IPS-18c (cell line): ENCODE data around the gene NAXE.

Experiments
- H3K4me3 ChIP-seq: 2 replicates; pipeline ENCODE4 v1.7.0; 2013; ENCODE audit warnings: low read depth, mild to moderate bottlenecking, low read length, moderate library complexity; ENCODE audit not compliant: insufficient read depth
- H3K9me3 ChIP-seq: one replicate; pipeline ENCODE4 v1.6.1; 2013; ENCODE audit warnings: mild to moderate bottlenecking, low read length, moderate library complexity; ENCODE audit not compliant: control insufficient read depth, insufficient read depth

Gene NAXE

DNA sequence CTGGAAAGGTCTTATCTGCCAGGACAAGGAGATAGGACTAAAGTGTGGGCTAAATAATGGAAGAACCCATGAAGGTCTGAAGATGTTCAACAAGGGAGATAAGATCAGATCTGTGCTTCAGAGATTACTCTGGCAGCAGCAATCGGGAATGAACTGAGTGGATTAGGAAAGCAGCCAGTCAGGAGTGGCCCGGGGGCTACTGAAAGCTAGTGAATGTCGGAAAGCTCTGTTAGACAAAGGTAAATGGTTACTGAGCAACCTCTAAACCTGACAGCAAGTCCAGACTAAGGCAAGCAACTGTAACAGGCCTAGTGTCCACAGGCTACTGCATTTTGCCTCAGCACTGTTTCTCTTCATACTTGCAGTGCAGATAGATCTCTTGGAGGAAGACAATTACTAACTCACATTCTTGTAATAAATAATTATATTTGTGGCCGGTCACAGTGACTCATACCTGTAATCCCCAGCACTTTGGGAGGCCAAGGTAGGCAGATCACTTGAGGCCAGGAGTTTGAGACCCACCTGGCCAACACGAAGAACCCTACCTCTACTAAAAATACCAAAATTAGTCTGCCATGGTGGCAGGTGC lies 31.7 kb upstream of the NAXE start:
- Histone ChIP-seq H3K4me3 (no peak overlapping the region), H3K9me3 (no peaks in the 10 kb centered on the region)

DNA sequence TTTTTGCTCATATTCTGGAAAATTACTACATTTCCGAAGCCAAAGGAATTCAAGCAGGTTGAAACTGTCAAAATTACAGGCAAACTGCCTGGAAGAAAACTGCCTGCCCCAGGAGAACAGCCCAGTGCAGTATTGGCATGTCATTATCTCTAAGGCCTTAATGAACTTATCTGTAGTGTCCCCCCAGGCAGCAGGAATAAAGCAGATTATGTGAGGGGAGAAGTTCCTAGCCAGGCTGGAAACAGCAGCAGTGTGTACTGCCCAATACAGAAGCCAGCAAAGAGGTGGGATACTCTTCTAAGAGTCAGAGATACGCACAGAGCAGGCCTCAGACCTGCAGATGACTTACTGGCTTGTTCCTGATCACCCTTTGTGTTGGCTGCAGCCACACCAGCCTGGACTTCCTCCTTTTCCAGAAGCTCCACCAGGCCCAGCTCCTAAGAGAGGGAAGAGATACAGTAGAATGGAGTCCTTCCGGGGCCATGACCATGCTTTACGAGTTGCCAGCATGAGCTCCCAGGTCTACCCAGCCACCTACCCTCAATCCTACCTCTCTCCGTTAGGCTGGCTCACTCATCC lies 30.9 kb upstream of the NAXE start:
- no peaks in the 10 kb centered on the region for H3K9me3 ChIP-seq

DNA sequence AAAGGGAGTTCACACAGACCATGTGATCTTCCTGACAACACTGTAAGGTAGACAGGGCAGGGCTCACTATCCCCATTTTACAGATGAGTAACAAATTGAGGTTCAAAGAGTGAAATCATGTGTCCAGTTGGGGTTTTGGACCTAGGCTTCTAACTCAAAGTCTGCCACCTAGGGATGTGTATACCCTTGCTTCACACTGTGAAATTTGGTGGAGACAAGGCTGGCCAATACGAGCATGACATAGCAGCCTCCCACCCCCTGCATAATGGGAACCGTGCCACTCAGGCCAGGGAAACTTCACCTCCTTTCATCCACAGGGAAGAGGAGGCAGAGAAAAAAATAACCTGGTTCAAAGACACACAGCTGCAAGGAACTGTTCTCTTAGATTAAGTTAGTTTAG lies 26.1 kb upstream of the NAXE start:
- H3K4me3 ChIP-seq, result no peak overlapping the region

More for the DNA sequence above, 30.9 kb upstream of the NAXE start:
- H3K4me3 ChIP-seq, result no peak overlapping the region

DNA sequence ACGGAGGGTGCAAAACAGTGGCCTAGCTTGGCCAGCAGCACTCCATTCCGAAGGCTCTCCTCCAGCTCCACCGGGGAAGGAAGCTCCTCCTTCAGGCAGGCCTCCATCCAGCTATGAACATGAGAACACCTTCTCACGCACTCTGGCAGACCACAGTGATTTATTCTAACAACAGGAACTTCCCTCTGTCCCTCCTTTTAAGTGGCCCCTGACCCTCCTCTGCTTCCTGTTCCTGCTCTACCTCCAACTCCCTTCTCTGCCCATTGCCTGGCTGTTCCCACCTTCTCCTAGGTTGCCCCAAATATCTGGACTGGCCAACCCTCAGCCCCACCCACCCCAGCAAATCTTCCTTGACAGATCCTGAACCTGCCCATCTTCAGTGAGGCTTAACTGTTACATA lies 25.1 kb upstream of the NAXE start:
- H3K9me3 ChIP-seq, result peaks cover 2% of the 10 kb centered on the region
- H3K4me3 ChIP-seq, result no peak overlapping the region

More for the DNA sequence above, 26.1 kb upstream of the NAXE start:
- peaks cover 2% of the 10 kb centered on the region for H3K9me3 ChIP-seq

DNA sequence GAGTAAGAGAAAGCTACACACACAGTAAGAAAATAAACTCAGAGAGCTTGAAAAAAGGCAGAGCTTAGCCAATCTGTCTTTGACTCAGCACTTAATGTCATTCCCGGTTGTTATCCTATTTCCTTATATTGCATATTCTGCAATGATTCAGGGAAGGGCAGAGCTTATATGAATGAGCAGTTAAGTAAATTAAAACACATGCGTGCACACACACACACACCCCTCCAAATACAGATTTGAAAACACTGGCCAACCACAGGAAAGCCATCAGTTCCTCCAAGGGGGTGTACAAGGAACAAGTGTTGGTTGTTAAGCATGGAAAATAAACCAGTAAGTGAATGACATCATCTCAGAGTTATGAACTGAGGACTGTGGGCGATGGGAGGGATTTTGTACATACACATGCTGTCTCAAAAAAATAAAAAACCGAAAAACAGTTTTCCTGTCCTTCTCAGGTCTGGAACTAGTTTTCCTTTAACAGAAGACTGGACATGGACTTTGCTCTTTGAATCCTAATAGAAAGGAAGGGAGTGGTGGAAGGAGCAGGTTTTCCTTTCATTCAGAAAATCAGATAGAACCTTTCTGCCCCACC lies 20.2 kb upstream of the NAXE start:
- peak overlapping the region; percentile 82 for H3K4me3 ChIP-seq

DNA sequence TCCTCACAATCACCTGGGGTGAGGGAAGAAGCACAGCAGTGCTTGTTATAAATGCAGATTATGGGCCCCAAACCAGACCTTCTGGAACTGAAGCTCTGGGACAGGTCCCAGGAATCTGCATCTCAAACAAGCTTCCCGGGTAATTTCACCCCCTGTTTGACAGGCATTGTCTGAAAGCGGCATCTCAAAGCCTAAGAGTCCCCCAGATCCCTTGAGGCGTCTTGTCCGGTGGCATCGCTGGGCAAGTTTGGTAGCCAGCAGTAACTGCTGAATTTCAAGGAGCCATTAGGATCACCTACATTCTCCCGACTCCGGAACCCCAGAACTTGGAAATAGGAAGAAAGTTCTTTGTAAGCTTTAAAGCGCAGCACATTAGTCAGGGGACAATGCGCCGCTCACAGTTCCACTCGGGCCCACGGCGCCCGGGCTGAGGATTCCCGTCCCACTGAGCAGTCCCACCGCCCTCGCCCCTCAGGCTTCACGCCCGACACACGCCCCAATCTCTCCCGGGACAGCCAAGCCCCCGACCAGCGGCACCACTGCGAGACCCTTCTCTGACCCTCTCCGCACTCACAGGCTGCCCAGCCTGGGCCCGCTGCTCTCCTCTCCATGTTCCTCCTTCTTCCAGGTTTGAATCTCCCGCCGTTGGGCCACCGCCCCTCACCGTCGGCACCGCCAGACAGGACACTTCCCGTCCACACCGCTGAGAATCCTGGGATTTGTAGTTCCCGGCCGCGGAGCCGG lies 19.5 kb upstream of the NAXE start, which contains the start of gene IQGAP3:
Gene IQGAP3 (minus strand): TSS at position 647 of the 744 bp plus-strand sequence. CDS start 36 bp downstream, at position 611.
- peaks cover 2% of the 10 kb centered on the region for H3K9me3 ChIP-seq
- H3K4me3 ChIP-seq, result peak within 1 kb of the TSS; percentile 82

More for the DNA sequence above, 20.2 kb upstream of the NAXE start:
- H3K9me3 ChIP-seq, result peaks cover 2% of the 10 kb centered on the region

DNA sequence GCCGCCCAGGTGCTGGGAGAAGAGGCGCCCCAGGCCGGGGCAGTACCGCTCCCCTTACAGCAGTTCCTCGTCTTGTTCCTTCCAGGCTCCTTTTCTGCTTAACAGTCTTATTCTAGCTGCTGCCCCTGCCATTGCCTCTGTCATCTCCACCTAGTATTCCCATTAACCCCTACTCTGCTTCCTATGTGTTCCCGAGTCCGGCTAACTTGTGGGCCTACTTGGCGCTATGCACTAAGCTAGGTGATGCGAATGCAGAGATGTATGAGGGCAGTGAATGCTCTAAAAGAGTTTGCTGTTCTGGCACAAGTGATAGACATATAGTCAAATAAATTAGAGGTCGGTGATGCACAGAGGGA lies 18.9 kb upstream of the NAXE start:
- H3K9me3 ChIP-seq, result peaks cover 2% of the 10 kb centered on the region
- peak overlapping the region; percentile 82; the same call in 1 of the 2 replicates for H3K4me3 ChIP-seq

DNA sequence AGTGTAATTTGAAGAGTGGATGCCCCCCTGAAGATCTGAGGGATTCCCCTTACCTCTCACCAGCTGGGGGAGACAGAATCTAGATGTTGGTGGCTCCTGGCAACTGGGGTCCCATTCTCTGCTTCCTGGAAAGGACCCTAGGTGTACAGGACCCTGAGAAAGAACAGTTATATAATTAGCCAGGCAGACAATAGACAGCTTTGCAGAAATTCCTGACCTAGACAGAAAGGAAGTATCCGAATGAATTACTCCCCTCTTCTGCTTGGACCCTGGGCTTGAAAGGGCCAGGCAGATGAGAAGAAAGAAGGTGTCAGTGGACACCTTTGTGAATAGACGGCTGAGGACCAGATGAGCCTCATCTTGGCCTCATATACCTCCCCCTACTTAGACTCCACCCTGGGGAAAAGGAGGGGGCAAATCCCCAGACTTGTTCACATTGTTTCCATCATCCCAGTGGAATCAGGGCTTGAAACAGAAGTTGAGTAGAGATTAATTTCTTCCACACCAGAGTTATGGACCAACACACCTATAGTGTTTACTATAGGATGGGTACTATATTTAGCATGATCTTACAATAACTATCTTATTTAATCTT lies 17.4 kb upstream of the NAXE start:
- Histone ChIP-seq H3K9me3 (peaks cover 2% of the 10 kb centered on the region), H3K4me3 (no peak overlapping the region)

DNA sequence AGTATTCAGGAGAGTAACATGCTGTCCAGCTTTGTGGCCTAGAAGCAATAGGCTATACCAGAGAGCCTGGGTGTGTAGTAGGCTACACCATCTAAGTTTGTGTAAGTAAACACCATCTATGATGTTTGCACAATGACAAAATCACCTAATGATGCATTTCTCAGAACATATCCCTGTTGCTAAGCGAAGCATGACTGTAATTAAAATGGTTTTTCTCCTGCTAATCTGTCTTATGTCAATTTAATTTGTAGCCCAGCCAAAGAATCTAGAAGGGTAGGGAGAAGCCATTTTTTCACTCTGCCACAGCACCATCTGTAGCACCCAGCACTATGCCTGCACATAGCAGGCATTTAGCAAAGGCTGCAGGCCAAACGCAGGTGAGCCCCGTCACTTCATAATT lies 14.0 kb upstream of the NAXE start:
- H3K9me3 ChIP-seq, result no peaks in the 10 kb centered on the region
- no peak overlapping the region for H3K4me3 ChIP-seq

DNA sequence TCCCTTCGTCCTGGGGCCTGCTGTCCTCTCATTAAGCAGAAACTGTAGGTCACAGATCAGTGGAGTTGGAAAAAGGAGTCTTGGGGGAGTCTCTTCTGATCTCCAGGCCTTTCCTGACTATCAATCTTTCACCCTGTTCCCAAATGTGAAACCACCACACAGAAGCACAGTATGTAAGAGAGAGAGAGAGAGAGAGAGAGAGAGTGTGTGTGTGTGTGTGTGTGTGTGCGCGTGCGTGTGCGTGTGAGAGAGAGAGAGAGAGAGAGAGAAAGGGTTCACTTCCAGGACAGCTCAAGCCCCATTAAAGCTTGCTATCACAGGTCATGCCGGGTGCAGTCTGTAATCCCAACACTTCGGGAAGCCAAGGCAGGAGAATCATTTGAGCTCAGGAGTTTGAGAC lies 13.5 kb upstream of the NAXE start:
- H3K9me3 ChIP-seq, result no peaks in the 10 kb centered on the region
- no peak overlapping the region for H3K4me3 ChIP-seq

DNA sequence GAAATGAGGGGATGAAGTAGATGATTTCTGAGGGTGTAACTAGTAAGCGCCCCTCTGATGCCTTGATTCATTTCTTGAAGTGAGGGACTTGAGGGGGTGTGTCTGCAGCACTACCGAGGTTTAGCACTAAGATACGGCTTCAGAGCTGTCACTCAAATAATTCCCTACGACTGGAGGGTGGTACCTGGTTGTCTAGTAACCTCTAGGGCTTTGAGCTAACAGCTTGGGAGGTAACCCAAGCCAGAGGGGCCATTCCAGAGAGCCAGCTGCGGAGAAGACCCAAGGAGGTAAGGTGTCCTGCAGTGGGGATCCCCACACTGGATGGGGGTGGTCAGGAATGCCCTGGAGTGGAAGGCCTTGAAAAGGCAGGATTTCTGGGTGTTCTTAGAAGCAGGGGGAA lies 12.1 kb upstream of the NAXE start, which contains the start of gene TTC24:
Gene TTC24 (plus strand): TSS at position 252 of the 400 bp plus-strand sequence. CDS start 1,642 bp downstream, outside the sequence.
- no peaks in the 10 kb centered on the region for H3K9me3 ChIP-seq
- no peak within 1 kb of the TSS for H3K4me3 ChIP-seq

DNA sequence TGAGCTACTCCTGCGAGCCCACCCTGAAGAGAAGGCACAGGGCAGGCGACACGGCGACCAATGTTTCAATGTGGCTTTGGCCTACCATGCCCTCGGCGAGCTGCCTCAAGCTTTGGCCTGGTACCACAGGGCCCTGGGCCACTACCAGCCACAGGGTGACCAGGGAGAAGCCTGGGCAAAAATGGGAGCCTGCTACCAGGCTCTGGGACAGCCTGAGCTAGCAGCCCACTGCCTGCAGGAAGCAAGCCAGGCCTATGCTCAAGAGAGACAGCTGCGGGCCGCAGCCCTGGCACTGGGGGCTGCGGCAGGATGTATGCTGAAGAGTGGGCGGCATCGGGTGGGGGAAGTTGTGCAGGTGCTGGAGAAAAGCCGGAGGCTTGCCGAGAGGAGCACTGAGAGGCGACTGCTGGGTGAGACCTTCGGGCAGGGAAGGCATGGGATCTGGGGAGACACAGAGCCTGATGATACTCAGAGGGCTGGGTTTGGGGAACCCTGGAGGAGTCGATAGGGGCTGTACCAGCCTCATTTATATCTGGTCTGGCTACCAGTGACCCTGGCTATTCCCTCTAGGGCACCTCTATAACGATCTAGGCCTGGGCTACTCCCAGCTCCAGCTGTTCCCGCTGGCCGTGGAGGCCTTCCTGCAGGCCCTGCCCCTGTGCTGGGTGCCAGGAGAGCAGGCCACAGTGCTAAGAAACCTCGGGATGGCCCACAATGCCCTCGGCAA lies 9.8 kb upstream of the NAXE start:
- H3K9me3 ChIP-seq, result no peaks in the 10 kb centered on the region
- no peak overlapping the region for H3K4me3 ChIP-seq

DNA sequence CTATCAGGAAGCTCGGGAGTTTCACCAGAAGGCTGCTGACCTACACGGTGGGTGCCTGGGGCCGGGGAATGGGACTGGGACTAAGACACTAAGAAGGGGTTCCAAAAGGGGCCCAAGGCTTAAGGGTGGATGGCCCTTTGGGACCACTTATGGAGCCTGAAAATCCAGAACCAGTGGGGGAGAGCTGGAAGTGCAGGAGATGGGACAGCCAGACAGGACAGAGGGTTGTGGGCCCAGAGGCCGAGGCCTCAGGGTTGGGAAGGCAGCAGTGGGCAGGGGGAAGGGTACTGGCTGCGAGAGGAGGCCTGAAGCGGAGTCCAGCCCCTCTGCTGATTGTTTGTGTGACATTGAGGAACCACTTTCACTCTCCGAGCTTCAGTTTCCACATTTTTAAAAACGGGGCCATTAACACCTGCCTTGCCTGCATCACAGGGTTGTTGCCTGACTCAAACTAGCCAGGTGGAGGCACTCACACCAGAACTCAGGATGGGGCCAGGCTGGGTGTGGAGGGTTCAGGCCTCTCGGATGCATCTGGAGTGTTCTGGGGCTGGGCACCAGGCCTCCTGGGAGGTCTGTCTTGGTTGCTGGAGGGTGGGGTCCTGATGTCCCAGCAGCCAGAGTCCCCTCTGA lies 9.1 kb upstream of the NAXE start:
- no peak overlapping the region for H3K4me3 ChIP-seq
- H3K9me3 ChIP-seq, result no peaks in the 10 kb centered on the region

DNA sequence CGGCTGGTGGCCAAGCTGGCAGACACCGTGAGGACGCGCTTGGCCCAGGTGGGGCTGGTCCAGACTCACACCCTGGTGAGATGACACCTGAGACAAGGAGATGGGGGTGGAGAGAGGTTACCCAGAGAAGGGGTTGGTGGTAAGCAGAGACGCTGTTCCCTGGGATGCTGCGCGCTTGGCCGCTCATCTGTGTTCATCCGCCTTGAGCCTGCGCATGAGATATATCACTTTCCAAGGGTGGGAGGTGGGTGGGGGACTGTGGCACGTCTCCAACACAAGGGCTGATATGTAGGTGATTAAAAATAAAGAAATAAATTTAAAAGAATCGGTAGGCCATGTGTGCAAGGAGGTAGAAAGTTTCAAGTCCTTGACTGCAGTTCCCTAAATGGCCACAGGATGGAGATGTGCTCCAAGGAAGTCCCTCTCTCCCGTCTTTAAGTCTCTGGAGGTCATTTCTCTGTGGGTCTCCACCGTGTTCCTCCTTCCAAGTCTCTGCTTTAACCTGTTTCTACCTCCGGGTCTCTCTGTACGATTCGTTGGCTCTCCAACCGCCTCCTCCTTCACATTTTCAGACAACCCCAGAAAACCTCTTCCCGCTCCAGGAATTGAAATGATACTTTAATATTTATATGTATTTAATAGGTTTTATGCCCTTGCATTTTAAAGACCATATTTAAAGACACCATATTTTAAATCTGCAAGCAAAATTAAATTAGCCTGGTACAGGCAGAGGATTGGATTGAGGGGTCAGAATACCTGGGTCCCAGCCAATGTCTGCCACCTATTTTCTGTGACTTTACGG lies 7.6 kb upstream of the NAXE start:
- H3K9me3 ChIP-seq, result no peaks in the 10 kb centered on the region
- no peak overlapping the region for H3K4me3 ChIP-seq

DNA sequence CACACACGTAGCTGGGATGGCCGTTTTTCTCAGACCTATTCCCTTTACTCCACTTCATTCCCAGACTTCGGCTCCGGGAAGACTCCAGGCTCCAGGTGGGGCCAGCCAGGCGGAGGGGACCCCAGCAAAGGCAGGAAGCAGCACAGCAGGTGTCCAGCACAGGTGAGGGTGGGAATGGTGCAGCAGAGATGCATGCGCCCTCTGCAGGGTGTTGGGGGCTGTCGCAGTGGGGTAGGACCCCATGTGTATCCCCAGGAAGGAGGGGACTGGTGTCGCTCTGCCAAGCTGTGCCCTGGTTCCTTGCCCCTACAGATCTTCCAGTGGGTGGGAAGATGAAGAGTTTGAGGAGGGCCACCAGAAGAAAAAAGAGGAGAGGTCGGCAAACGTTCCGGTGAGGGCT lies 6.8 kb upstream of the NAXE start:
- Histone ChIP-seq H3K9me3 (no peaks in the 10 kb centered on the region), H3K4me3 (no peak overlapping the region)

DNA sequence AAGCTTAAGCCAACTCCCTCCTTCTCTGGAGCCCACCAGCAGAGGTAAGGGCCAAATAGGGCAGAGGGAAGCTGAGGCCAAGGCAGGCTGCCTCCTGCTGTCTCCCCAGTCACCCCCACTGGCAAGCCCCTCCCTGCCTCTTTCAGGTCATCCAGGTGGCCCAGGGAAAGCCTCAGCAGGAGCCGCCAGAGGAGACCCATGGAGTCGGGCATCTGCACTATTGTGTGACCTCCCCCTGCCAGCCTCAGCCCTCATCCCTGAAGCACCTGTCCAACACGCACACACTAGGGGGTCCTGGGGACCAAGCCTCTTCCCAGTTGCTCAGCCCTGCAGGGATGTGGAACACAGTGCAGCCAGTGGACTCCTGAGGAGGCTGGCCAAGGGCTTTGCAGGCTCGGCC lies 5.3 kb upstream of the NAXE start:
- no peak overlapping the region for H3K4me3 ChIP-seq
- no peaks in the 10 kb centered on the region for H3K9me3 ChIP-seq
